HUDEP-2 (cell line): ENCODE data around the gene ZCCHC7.
"Not testable (repeated sequence)": the region's sequence is repeated elsewhere in the genome, so short reads cannot be mapped to it uniquely, and the experiment has no call there.

Experiments
- DNase-seq, 76 experiments: peaks; one replicate each; lab custom pipeline; 2025; ENCODE audit not compliant: unreplicated experiment in 76 of 76; lab: John Stamatoyannopoulos, UW

ZCCHC7 gene

DNA sequence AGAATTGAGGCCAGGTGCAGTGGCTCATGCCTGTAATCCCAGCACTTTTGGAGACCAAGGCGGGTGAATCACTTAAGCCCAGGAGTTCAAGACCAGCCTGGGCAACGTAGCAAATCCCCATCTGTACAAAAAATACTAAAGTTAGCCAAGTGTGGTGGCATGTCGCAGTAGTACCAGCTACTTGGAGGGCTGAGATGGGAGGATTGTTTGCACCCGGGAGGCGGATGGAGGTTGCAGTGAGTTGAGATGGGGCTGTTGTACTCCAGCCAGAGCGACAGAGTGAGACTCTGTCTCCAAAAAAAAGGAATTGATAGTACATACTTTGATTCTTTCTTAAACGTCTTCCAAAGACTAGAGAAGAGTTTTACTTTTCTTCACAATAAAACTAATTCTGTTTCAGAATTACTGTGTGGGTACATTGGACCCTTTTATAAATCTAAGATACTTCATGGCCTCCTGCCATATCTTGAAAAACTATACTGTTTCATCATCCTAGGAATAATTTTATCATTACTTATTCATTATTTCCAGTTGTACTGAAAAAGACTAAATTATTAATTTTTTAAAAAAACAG lies 170.1 kb downstream of the ZCCHC7 start:
- DNase-seq, result no peak

DNA sequence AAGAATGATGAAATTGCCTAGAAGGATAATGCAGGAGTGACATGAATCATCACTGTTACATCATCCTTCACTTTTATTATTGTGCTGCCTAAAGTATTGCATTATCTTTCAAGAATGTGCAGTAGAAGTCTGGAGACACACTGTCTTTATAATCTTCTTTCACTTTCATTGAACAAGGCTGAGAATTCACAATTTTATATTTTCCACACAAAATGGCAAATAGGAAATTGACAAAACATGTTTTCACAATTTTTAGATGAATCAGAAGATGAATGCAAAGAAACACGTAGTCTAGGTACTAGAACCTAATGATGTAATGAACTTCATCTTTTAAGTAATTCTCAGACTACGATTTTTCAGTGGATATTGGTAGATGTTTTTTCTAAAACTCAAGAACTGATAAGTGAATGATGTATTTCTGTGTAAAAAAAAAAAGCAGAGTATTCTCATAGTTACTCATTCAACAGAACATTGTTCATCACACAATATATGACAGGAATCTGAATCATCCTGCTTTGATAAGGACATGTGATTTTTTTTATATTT lies 170.6 kb downstream of the ZCCHC7 start:
- no peak for DNase-seq

DNA sequence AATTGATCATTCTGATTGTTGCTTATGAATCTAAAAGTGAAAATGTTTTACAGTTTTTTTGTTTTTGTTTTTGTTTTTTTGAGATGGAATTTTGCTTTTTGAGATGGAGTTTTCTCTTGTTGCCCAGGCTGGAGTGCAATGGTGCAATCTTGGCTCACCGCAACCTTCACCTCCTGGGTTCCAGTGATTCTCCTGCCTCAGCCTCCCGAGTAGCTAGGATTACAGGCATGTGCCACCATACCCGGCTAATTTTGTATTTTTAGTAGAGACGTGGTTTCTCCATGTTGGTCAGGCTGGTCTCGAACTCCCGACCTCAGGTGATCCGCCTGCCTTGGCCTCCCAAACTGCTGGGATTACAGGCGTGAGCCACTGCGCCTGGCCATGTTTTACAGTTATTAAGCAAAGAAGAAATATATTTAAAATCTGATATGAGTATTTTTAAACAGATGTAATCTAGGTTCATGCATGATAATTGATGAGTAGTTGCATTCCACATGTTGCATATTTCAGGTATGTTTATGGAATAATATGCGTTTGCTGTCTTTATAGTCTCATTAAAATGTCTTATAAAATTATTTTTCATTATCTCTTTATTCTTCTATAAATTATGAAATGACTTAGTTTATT lies 171.4 kb downstream of the ZCCHC7 start:
- not testable (repeated sequence) for DNase-seq

- DNase-seq, result no peak
Measured at GRCh38 chr9:37292896-37293295, 172.5 kb downstream of the ZCCHC7 start.

DNA sequence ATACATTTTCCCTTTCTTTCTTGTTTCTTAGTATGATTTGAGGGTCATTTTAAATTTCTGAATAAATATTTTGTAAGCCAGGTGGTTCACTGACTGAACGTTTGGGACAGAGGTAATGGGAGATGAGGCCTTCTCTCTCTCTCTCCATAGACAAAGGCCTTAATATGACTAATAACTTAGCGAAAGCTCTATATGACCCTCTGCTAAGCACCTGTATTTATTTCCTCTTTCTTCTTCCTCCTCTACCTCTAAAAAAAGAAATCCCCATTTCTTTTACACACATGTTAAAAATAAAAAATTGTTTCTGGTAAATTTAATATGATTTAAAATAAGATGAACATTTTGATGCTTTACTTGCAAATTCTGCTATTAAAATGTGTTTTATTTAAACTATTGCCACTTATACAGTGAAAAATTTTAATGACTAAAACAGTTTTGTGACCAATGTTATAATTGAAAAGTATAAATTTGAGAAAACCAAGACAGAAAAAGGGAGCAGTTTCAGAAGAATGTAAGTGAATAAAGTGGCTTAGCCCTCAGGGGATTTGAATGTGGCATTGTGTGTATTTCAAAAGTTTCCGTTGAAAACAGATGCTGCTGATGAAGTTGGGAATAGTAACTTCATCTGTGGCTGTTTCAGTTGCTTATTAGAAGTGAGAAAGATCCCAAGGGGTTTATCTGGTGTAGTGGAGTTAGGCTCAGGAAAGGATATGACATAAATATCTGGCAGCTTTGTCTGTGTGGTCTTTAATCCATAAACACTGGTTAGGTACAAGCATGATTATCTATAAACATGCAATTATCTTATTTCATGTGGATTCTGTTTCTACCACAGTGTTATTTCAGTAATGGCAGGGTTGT lies 173.5 kb downstream of the ZCCHC7 start:
- DNase-seq, result no peak

DNA sequence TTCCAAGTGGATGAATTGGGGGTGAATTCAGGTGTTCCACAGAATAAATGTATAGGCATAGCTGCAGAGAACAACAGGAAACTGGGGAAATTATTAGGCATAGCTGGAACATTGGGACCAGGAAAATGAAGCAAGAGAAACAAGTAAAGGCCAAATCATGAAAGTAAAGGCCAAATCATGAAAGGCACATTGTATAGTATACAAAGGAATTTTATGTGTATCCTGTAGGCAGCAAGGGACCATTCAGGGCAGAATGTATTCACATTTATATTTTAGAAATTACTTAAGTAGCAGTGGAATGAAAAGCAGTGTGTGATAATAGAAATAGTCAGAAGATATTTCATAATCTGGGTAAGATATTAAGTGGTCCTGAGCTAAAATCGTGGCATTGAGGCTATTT lies 174.8 kb downstream of the ZCCHC7 start:
- no peak for DNase-seq

DNA sequence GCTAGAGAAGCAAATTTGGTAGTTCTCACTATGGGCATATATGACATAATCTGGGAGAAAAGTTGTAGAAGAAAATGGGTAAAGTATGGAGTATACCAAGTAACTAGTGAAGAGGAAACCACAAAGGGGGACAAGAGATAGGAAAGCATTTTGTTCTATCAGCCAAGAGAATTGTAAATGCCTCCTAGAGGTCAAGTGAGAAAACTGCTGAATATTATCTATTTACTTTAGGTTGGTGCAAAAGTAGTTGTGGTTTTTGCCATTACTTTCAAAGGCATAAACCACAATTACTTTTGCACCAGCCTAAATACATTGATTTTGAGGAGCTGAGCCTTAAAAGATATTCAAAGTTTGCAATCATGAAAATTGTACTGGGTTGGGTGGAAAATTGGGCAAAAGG lies 175.4 kb downstream of the ZCCHC7 start:
- peak in 8 of 76 experiments; percentile 5 to 42 (median 21) for DNase-seq

GRCh38 chr9:37297592-37297991 lies 177.2 kb downstream of the ZCCHC7 start:
- no peak for DNase-seq

DNA sequence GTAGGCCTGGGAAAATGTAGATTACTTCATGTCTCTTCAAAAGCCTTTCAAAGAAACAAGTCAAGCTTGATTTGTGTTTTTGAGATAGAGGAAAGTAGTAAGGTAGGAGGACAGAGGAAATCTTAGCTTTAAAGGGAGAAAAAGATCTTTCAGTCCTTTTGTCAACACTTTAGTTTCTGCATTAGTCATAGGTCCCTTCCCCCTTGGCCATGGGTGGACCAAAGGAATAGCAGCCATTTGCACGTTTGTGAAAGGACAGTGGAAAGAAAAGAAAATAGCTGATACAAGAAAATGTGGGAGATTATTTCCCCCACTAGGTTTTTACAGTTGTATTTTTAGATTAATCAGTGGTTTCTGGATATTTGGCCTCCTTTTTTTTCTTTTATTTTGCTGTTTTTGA lies 180.2 kb downstream of the ZCCHC7 start:
- peak in 2 of 76 experiments; percentile 6 to 15 for DNase-seq

GRCh38 chr9:37301042-37301853 lies 180.9 kb downstream of the ZCCHC7 start:
- DNase-seq, result peak in 3 of 76 experiments; percentile 5 to 15 (median 9)

DNA sequence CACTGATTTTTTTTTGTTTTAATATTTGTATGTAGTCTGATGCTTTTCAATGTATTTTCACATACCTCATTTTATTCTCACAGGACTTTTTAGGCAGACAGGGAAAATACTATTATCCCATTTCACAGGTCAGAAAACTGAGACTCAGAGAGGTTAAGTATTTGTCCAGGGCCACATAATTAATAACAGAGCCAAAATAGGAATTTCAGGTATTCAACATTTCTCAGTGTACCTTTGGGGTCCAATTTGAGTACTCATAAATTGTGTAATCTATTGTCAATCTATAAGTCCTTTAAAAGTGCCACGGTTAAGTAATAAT lies 181.4 kb downstream of the ZCCHC7 start:
- DNase-seq, result no peak

- no peak for DNase-seq
Measured at GRCh38 chr9:37302277-37302676, 181.9 kb downstream of the ZCCHC7 start.

DNA sequence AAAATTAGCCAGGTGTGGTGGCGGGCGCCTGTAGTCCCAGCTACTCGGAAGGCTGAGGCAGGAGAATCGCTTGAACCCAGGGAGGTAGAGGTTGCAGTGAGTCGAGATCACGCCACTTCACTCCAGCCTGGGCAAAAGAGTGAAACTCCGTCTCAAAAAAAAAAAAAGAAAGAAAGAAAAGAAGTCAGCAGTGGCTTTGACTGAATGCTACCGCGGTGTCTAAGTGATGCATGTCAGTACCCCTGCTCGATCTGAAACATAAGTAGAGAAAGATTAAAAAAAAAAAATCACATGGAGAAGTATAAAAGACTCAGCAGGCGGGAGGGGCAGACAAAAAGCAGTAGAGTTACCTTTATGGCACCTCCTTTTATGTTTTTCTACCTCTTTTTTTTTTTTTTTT lies 182.9 kb downstream of the ZCCHC7 start:
- not testable (repeated sequence) for DNase-seq

GRCh38 chr9:37309136-37309535 lies 188.8 kb downstream of the ZCCHC7 start:
- peak in 4 of 76 experiments; percentile 1 to 8 (median 4) for DNase-seq

GRCh38 chr9:37311938-37312708 lies 191.7 kb downstream of the ZCCHC7 start:
- DNase-seq, result no peak

DNA sequence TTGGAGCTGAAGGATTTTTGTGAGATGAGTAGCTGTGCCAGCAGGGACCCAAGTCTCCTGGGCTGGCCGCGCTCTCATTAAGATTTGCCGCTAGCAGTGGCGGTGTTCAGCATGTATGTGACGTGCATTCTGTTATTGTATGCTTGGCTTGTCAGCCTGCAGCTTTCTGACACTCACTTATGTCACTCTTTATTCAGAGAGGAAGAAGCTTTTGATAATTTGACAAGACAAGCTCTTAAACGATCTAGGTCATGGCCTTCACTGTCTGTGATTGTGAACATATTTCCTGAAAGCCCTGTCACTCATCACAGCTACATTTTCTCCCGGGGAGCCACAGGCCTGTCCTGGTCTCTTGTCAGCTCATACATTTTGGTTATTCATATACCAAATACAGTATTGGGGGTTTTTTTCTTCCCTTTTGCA lies 203.9 kb downstream of the ZCCHC7 start:
- DNase-seq, result no peak

DNA sequence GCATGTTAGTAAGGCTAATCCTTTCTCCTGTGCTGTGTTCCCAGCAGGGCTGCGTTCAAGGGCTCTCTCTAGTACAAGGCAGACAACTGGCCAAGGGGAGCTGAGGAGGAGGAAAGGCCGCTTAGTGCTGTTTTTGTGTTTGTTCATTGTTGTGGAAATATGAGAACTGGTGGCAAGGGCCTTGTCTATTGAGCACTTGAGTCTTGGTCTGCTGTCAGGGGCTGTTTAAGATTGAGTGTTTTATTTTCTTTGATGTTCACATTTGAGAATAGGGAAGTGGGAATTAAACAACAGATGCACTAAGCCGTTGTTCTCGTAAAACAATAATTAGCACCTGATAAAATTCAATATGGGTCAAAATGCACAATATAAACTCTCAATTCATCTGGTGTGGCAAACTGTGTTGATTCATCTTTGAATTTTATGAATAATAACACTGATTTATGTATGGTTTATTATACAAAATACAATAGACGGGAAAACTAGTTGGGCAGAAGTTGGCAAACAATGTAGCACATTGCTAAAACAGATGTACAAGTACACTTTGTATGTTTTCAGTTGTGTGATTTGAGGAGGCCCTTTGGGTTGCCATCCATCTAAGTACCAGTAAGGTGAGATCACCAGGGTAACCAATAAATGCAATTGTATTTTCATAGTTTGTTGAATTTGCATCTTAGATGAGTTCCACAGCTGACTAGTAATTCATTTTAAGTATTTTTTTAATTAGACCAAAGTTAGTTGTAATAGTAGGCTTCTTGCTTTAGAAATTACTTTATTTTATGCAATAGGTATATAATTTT lies 204.5 kb downstream of the ZCCHC7 start:
- no peak for DNase-seq

DNA sequence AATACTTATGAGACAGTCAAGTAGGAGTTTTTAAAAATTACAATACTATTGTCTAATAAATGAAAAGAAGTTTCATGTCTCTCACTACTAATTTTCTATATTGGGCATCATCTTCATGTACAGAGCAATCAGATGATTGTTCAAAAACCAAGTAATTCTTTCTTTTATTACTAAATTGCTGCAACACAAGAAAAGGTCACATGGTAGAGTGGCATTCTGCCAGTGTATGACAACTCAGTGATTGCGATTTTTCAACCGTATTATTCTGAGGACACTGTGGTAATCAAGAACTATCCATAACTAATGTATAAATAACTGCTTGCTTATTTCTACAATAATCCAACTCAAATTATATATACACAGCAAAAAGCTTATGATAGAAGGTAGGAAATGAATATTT lies 205.4 kb downstream of the ZCCHC7 start:
- DNase-seq, result no peak

DNA sequence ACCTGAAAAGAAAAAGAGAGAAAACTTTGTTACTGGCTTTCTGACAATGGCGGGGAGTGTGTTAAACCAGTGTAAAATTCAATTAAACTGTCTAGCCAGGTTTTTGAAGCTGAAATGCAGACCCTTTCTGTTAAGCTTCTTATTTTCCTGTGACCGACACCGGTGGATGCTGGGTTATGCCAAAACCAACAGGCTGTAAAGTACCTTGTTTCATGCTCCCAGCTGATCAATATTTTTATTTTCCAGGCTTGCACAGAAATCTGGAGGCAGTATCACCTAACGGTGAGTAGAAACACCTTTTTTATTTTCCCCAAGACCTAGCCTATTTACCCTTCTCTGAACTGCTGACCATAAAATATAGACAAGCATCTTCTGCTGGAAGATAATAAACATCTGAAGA lies 207.2 kb downstream of the ZCCHC7 start:
- DNase-seq, result no peak
